ENCODE results near the gene WSCD2. TPM values are rescaled to one million over a fixed set of nuclear protein-coding genes. Genes with fewer than 3 reads are reported as not detected.

Gene WSCD2
- polyA plus RNA-seq, 1 of the 3 experiments (the other 2 are of a cell fraction), result 0.03 TPM

GRCh38 chr12:108121320-108121719 is 7.8 kb upstream of the WSCD2 start:
- Histone ChIP-seq H3K9ac (no peak overlapping the region), H3F3A (replicated peaks; ENCODE audit: insufficient read depth) (no peaks in the 10 kb centered on the region), H4K20me1 (ENCODE audit: insufficient read depth) (no peaks in the 10 kb centered on the region), H3K9me3 (no peaks in the 10 kb centered on the region), H3K79me2 (ENCODE audit: insufficient read depth) (no peaks in the 10 kb centered on the region), H2AFZ (ENCODE audit: low read depth) (no peak overlapping the region), H3K36me3 (replicated peaks in 1 of 2; ENCODE audit: control insufficient read depth in 1 of 2, insufficient read depth in 2 of 2, low read length in 1 of 2) (no peaks in the 10 kb centered on the region), H3K9me2 (no peaks in the 10 kb centered on the region), H3K4me2 (no peak overlapping the region), H3K27me3 (ENCODE audit: insufficient read depth) (no peaks in the 10 kb centered on the region), H3K4me1 (ENCODE audit: control insufficient read depth in 1 of 2, insufficient read depth in 2 of 2, low read depth in 1 of 2, low read length in 1 of 2) (peaks cover 0 to 4% of the 10 kb centered on the region in 2 experiments; a peak in 1 of 4 replicates), H3K27ac (ENCODE audit: low read depth in 2 of 2, low read length in 1 of 2) (no peak overlapping the region), H3K4me3 (ENCODE audit: low read depth in 2 of 2, low read length in 1 of 2) (no peak overlapping the region)
- 14% methylated on average over 6 of the region's 6 CpGs for WGBS (ENCODE audit: low lambda C conversion rate)
- no peak for DNase-seq
- ChIA-PET CTCF (interaction anchor here (1.0 to 2.1 kb wide), 2 partner anchors 9 to 16 kb away, joined by 3 to 13 read pairs; partner anchors contain the start of gene WSCD2), POLR2A (no interaction called here)
- TF ChIP-seq EZH2phosphoT487 (IDR thresholded peaks at IDR 0.05; ENCODE audit: borderline replicate concordance, low read depth), result no peak
- no peak for TF ChIP-seq TAF1 (IDR thresholded peaks at IDR 0.05; ENCODE audit: borderline replicate concordance, low read depth, low read length)
- TF ChIP-seq SIN3A (IDR thresholded peaks at IDR 0.05; ENCODE audit: borderline replicate concordance, low read depth, low read length), result no peak
- TF ChIP-seq RAD21 (IDR thresholded peaks at IDR 0.05; ENCODE audit: low read length), result no peak
- TF ChIP-seq JUND (IDR thresholded peaks at IDR 0.05), result no peak
- no peak for TF ChIP-seq TEAD4 (IDR thresholded peaks at IDR 0.05; ENCODE audit: borderline replicate concordance, insufficient read depth)
- TF ChIP-seq EP300 (IDR thresholded peaks at IDR 0.05; ENCODE audit: borderline replicate concordance in 1 of 2, low read depth in 1 of 2, low read length in 1 of 2), result no peak
- TF ChIP-seq GATA2 (CRISPR knock-in tag; IDR thresholded peaks at IDR 0.05), result no peak
- TF ChIP-seq NFIC (IDR thresholded peaks at IDR 0.05; ENCODE audit: borderline replicate concordance), result no peak
- TF ChIP-seq GABPA (IDR thresholded peaks at IDR 0.05; ENCODE audit: low read depth), result no peak
- no peak for TF ChIP-seq USF1 (IDR thresholded peaks at IDR 0.05; ENCODE audit: borderline replicate concordance, low read depth)
- TF ChIP-seq MEF2A (IDR thresholded peaks at IDR 0.05; ENCODE audit: borderline replicate concordance, low read depth), result no peak
- TF ChIP-seq TCF12 (IDR thresholded peaks at IDR 0.05), result no peak
- no peak for TF ChIP-seq MXI1 (IDR thresholded peaks at IDR 0.05; ENCODE audit: low read depth, low read length)
- TF ChIP-seq YY1 (IDR thresholded peaks at IDR 0.05; ENCODE audit: low read depth), result no peak
- TF ChIP-seq IRF3 (IDR thresholded peaks at IDR 0.05; ENCODE audit: low read depth, low read length), result no peak

GRCh38 chr12:108121728-108122471 is 7.2 kb upstream of the WSCD2 start:
- no peak overlapping the region for H3K9ac ChIP-seq
- H3K4me3 ChIP-seq (ENCODE audit: low read depth in 2 of 2, low read length in 1 of 2), result no peak overlapping the region
- H3F3A ChIP-seq (replicated peaks; ENCODE audit: insufficient read depth), result no peaks in the 10 kb centered on the region
- H3K9me3 ChIP-seq, result no peaks in the 10 kb centered on the region
- H2AFZ ChIP-seq (ENCODE audit: low read depth), result no peak overlapping the region
- no peaks in the 10 kb centered on the region for H3K27me3 ChIP-seq (ENCODE audit: insufficient read depth)
- ChIA-PET POLR2A (no interaction called here), CTCF (interaction anchor here (0.9 to 2.1 kb wide), 2 partner anchors 8 to 335 kb away, joined by 3 to 13 read pairs; partner anchors contain the start of gene WSCD2)
- no peak overlapping the region for H3K27ac ChIP-seq (ENCODE audit: low read depth in 2 of 2, low read length in 1 of 2)
- no peaks in the 10 kb centered on the region for H3K36me3 ChIP-seq (replicated peaks in 1 of 2; ENCODE audit: control insufficient read depth in 1 of 2, insufficient read depth in 2 of 2, low read length in 1 of 2)
- TF ChIP-seq IRF3 (IDR thresholded peaks at IDR 0.05; ENCODE audit: low read depth, low read length), result no peak
- peak; percentile 38; the same call in 1 of the 2 replicates for TF ChIP-seq GATA2 (CRISPR knock-in tag; IDR thresholded peaks at IDR 0.05)
- TF ChIP-seq USF2 (IDR thresholded peaks at IDR 0.05; ENCODE audit: borderline replicate concordance, low read depth, low read length), result no peak
- 7% methylated on average over 2 of the region's 2 CpGs for WGBS (ENCODE audit: low lambda C conversion rate)
- H3K4me2 ChIP-seq, result no peak overlapping the region
- peaks cover 0 to 4% of the 10 kb centered on the region in 2 experiments; a peak in 1 of 4 replicates for H3K4me1 ChIP-seq (ENCODE audit: control insufficient read depth in 1 of 2, insufficient read depth in 2 of 2, low read depth in 1 of 2, low read length in 1 of 2)
- H3K79me2 ChIP-seq (ENCODE audit: insufficient read depth), result no peaks in the 10 kb centered on the region
- H4K20me1 ChIP-seq (ENCODE audit: insufficient read depth), result no peaks in the 10 kb centered on the region
- H3K9me2 ChIP-seq, result no peaks in the 10 kb centered on the region
- no peak for DNase-seq

Data from SK-N-SH (cell line).